Tibial artery (tissue), 4 donors: ENCODE results near the gene BCL11A.

Experiments used
- DNase-seq, 2 donors: peaks; one replicate each; pipeline ENCODE4 v3.0.0-alpha.2; 2019
- H3K27ac ChIP-seq, 2 donors: fragments of 200-600 bp; sonication (generic) in 1 of 2; 1 replicate in 1 of 2; 2 replicates in 1 of 2; pipeline ENCODE4 v1.5.1; 2018 to 2019; ENCODE audit warnings: mild to moderate bottlenecking in 1 of 2
- H3K27me3 ChIP-seq, 2 donors: fragments of 200-600 bp; sonication (generic) in 1 of 2; one replicate each; pipeline versions ENCODE4 v1.5.1 to v1.6.0; 2016 to 2019
- H3K36me3 ChIP-seq, 3 donors: fragments of 200-600 bp; sonication (generic) in 2 of 3; one replicate each; pipeline ENCODE4 v1.5.1; 2016 to 2019; ENCODE audit warnings: mild to moderate bottlenecking in 2 of 3
- H3K4me1 ChIP-seq, 4 donors: fragments of 200-600 bp; sonication (generic) in 2 of 4; 1 replicate in 3 of 4; 2 replicates in 1 of 4; pipeline ENCODE4 v1.5.1; 2016 to 2019
- H3K4me3 ChIP-seq, 2 donors: fragments of 200-600 bp; sonication (generic) in 1 of 2; 1 replicate in 1 of 2; 2 replicates in 1 of 2; pipeline ENCODE4 v1.5.1; 2018 to 2019; ENCODE audit warnings: mild to moderate bottlenecking in 2 of 2
- H3K9me3 ChIP-seq, 3 donors: fragments of 200-600 bp; sonication (generic) in 1 of 3; one replicate each; pipeline ENCODE4 v1.5.1; 2016 to 2019
- intact Hi-C: fragments of 100-400 bp; cut with DNase I; formaldehyde crosslinking; loops from one replicate; pipeline ENCODE4 v1.15.0; 2023; ENCODE audit warnings: low total_unique reads
- TF ChIP-seq, protein P1 (sequence below), 2 experiments: fragments of 200-600 bp in 1 of 2; fragments of 450-650 bp in 1 of 2; IDR thresholded peaks; one replicate each; pipeline ENCODE4 v1.5.1; 2017 to 2019; ENCODE audit warnings: antibody characterized with exemption in 2 of 2, mild to moderate bottlenecking in 1 of 2, moderate library complexity in 1 of 2

The BCL11A gene

GRCh38 chr2:60490848-60491247, 62.6 kb downstream of the BCL11A start:
- DNase-seq = no peak
- intact Hi-C loops = no loop called here

DNA sequence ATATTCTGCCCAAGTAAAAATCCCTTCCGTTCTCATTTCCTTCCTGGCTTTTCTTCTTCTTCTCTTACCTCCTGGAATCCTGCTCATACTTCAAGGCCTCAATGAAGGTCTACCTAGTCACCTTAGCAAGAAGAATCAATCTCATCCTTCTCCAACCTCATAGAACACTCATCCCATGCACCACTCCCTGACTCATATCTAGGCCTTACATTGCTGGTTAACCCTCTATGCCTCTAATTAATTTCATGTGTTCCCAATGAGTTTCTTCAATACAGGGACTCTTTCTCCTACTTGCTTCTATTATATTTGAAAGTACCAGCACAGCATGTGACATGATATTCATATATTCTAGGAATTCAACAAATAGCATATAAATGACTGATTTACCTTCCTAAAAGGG, 63.0 kb downstream of the BCL11A start:
- TF ChIP-seq, protein P1, sequence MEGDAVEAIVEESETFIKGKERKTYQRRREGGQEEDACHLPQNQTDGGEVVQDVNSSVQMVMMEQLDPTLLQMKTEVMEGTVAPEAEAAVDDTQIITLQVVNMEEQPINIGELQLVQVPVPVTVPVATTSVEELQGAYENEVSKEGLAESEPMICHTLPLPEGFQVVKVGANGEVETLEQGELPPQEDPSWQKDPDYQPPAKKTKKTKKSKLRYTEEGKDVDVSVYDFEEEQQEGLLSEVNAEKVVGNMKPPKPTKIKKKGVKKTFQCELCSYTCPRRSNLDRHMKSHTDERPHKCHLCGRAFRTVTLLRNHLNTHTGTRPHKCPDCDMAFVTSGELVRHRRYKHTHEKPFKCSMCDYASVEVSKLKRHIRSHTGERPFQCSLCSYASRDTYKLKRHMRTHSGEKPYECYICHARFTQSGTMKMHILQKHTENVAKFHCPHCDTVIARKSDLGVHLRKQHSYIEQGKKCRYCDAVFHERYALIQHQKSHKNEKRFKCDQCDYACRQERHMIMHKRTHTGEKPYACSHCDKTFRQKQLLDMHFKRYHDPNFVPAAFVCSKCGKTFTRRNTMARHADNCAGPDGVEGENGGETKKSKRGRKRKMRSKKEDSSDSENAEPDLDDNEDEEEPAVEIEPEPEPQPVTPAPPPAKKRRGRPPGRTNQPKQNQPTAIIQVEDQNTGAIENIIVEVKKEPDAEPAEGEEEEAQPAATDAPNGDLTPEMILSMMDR (IDR thresholded peaks at IDR 0.05) = no peak
- Histone ChIP-seq H3K4me1 (no peaks in the 10 kb centered on the region), H3K9me3 (no peaks in the 10 kb centered on the region), H3K36me3 (no peaks in the 10 kb centered on the region), H3K4me3 (no peak overlapping the region), H3K27ac (no peak overlapping the region), H3K27me3 (no peaks in the 10 kb centered on the region)
- intact Hi-C loops = no loop called here
- no peak for DNase-seq

More at GRCh38 chr2:60490848-60491247, 62.6 kb downstream of the BCL11A start:
- Histone ChIP-seq H3K27me3 (no peaks in the 10 kb centered on the region), H3K9me3 (no peaks in the 10 kb centered on the region), H3K4me3 (no peak overlapping the region), H3K4me1 (no peaks in the 10 kb centered on the region), H3K36me3 (no peaks in the 10 kb centered on the region), H3K27ac (no peak overlapping the region)
- TF ChIP-seq, protein P1 (IDR thresholded peaks at IDR 0.05) = no peak

DNA sequence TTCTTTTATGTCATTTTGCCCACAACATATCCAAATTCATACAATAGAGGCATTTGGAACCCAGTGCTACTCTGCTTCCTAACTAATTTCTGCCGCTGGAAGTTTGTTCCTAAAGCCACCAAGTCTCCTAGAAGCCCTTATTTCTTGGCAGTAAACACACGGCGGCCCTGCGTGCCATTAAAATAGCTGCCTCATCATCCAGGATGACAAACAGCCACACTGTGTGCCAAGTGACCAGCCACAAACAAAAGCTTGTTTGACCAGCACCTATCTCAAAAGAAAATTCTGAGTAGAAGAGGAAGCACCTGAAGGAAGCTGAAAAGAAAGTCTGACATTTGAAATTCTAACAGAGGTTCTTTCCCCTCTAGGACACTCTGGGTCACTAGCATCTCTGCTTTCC, 64.2 kb downstream of the BCL11A start:
- TF ChIP-seq, protein P1 (IDR thresholded peaks at IDR 0.05) = no peak
- no peak overlapping the region for H3K4me3 ChIP-seq
- DNase-seq = no peak
- no peaks in the 10 kb centered on the region for H3K9me3 ChIP-seq
- H3K36me3 ChIP-seq = no peaks in the 10 kb centered on the region
- intact Hi-C loops = no loop called here
- H3K27me3 ChIP-seq = peaks cover 0 to 3% of the 10 kb centered on the region in 2 donors
- H3K27ac ChIP-seq = no peak overlapping the region
- no peaks in the 10 kb centered on the region for H3K4me1 ChIP-seq

- Histone ChIP-seq H3K36me3 (no peaks in the 10 kb centered on the region), H3K4me3 (no peak overlapping the region), H3K4me1 (no peaks in the 10 kb centered on the region), H3K27me3 (peaks cover 0 to 3% of the 10 kb centered on the region in 2 donors), H3K9me3 (no peaks in the 10 kb centered on the region), H3K27ac (no peak overlapping the region)
- intact Hi-C loops = no loop called here
- TF ChIP-seq, protein P1 (IDR thresholded peaks at IDR 0.05) = no peak
- DNase-seq = no peak
These were observed 65.2 kb downstream of the BCL11A start for GRCh38 chr2:60488291-60488690.

DNA sequence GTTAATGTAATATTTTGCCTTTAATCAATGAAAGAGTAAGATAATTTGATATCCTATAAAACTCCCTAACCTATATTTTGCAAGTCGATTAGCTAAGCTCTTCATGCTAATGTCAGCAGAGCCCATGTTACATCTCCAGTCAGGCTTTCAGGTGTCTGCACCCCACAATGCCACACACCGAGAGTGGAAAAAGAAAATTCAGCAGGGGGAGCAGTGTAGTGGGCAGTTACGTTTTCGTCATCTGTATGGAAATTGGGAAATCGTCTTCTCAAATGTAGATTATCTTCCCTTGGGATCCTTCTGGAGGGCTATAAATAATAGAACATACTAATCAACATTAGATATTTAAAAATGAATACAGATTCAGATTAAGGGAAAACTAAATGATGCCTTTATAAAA, 66.3 kb downstream of the BCL11A start:
- H3K27ac ChIP-seq = no peak overlapping the region
- H3K9me3 ChIP-seq = no peaks in the 10 kb centered on the region
- no peaks in the 10 kb centered on the region for H3K36me3 ChIP-seq
- no peak overlapping the region for H3K4me3 ChIP-seq
- TF ChIP-seq, protein P1 (IDR thresholded peaks at IDR 0.05) = no peak
- no peaks in the 10 kb centered on the region for H3K4me1 ChIP-seq
- peaks cover 0 to 3% of the 10 kb centered on the region in 2 donors for H3K27me3 ChIP-seq
- intact Hi-C loops = no loop called here
- DNase-seq = no peak

- Histone ChIP-seq H3K9me3 (no peaks in the 10 kb centered on the region), H3K4me1 (no peaks in the 10 kb centered on the region), H3K27me3 (peaks cover 0 to 3% of the 10 kb centered on the region in 2 donors), H3K4me3 (no peak overlapping the region), H3K27ac (no peak overlapping the region), H3K36me3 (no peaks in the 10 kb centered on the region)
- DNase-seq = no peak
- intact Hi-C loops = no loop called here
- TF ChIP-seq, protein P1 (IDR thresholded peaks at IDR 0.05) = no peak
These were observed 66.9 kb downstream of the BCL11A start for GRCh38 chr2:60486551-60486950.
